Activated CD8-positive, alpha-beta memory T cell treated with anti-CD3 and anti-CD28 coated beads for 48 hours (primary cell): Measurements from ENCODE around the gene COLEC11.

ENCODE experiments used
- DNase-seq, 3 experiments: peaks; one replicate each; pipeline ENCODE4 v3.0.0-alpha.2; 2020; ENCODE audit warnings: low read depth in 2 of 3, low spot score in 2 of 3

COLEC11 gene

DNA sequence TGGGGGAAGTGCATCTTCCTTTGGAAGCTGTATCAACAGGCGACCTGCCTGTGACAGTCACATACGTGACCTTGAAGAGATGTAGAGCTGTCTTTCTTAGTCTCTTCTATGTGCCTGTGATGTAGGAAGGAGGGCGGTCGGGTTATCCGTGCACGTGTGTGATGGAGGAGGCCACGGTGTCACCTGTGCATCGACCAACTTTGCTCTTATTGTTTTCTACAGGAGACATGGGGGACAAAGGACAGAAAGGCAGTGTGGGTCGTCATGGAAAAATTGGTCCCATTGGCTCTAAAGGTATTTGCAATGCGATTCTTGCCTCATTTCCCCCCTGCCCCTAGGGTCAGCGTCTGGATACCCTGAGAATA is 42.4 kb downstream of the COLEC11 start:
- DNase-seq, result no peak

DNA sequence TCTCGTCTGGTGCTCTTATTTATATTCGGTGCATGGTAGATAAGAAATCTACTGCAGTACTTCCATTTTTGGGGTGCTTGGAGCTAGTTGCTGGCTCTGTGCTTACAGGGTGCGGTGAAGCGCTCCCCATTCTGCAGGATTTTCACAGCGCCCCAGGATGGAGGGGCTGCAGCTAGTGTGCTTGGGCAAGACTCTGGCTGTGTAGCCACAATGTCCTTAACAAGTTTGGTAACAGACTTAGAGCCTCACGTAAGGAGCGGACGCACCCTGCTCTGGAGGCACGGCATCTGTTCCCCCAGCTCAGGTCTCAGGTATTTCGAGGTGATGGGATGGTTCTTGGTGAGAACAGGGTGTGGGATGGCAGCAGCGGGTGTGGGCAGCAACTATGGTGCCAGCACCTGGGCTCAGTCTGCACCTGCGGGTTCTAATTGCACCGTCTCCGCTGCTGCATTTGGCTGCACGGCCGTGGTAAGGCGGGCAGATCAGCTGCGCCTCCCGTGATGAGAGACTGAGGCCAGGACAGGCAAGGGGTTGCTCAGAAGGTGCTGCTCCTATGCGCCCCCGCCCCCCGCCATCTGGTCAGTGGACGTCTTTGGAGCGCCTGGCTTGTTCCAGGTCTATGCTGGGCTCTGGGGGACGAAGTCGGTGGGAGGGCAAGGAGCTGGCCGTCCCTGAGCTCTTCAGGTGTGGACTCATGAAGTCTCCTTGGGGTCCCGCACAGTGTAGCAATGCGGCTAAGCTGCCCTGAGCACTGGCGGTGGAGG is 43.0 kb downstream of the COLEC11 start:
- no peak for DNase-seq

DNA sequence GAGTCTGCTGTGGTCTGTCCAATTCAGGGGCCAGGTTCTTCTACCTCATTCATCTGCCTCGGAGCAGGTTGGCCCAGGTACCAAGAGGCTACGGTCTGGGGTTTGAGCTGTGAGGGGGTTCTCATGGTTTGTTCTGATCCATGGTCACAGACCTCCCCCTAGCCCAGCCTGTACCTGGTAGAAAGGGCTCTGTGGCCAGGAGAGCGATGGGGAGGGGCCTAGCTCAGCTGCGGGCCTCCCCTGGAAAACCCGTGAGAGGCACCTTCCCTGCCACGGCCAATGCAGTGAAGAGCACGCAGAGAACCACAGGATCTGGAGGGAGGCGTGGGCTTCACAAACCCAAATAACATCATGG is 43.5 kb downstream of the COLEC11 start:
- no peak for DNase-seq

DNA sequence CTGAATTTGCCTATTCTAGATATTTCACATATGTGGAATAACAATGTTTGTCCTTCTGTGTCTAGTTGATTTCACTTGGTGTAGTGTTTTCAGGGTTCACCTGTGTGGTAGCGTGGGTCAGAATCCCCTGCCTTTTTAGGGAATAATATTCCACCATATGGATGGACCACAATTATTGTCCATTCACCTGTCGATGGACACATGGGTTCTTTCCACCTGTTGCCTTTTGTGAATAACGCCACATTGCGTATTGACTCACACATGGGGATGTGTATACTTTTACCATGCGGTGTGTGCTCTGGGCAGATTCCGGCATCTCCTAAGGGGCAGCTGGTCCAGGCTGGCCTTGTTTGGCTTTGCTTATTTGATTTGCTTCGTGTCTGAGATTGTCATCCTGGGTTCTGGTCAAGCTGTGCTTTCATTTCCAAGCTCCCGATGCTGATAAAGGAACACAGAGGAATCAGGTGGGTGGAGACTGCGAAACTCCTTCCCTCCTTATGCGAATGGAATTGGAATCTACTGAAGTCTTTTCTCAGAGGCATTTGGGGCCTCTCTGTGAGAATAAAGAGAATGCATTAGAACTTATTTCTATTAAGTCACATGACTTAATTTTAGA is 44.2 kb downstream of the COLEC11 start:
- no peak for DNase-seq

GRCh38 chr2:3639653-3640052 is 44.7 kb downstream of the COLEC11 start:
- DNase-seq, result no peak

DNA sequence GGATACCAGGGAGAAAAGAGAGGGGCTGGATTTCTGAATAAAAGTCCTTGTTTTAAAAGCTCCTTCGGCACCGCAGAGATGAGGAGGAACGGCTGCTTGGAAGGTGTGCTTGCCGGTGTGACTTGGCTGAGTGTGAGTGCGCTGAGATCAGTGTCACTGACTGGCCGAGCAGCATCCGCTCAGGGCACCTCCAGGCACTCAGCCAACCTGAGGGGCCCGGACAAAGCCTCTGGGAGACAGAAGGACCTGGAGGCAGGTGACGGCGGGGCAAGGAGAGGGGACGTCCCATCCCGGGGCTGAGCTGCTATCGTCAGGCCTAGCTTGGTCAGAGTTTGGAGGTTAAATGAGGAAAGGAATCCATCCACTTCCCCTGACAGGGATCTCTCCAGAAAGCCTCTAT is 46.3 kb downstream of the COLEC11 start:
- DNase-seq, result no peak

DNA sequence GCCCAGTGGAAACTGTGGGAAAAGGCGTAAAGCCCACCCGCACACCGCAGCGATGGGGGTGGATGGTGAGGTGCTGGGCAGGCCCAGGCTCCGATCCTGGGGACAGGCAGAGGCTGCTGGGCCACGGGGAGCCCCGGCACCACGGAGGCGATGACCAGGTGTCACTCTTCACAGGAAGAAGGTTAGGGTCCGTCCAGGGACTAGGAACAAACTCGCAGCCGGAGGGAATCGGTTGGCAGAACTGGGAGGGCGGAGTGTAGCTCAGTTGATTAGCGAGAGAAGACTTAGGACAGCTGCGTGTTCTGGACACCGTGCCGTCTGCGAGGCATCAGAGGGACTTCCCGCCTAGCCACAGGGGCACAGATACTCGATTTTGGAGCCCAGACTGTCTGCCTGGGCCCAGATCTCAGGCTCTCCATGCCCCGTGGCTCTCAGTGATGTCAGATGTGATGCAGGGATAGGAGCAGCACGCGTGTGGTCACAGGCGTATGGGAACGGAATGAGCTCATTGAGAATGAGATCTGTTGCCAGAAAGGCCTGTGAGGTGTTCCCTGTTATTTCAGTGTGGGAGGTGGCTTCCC is 47.0 kb downstream of the COLEC11 start:
- no peak for DNase-seq

- DNase-seq, result no peak
These were observed 47.8 kb downstream of the COLEC11 start for GRCh38 chr2:3642521-3643215.

DNA sequence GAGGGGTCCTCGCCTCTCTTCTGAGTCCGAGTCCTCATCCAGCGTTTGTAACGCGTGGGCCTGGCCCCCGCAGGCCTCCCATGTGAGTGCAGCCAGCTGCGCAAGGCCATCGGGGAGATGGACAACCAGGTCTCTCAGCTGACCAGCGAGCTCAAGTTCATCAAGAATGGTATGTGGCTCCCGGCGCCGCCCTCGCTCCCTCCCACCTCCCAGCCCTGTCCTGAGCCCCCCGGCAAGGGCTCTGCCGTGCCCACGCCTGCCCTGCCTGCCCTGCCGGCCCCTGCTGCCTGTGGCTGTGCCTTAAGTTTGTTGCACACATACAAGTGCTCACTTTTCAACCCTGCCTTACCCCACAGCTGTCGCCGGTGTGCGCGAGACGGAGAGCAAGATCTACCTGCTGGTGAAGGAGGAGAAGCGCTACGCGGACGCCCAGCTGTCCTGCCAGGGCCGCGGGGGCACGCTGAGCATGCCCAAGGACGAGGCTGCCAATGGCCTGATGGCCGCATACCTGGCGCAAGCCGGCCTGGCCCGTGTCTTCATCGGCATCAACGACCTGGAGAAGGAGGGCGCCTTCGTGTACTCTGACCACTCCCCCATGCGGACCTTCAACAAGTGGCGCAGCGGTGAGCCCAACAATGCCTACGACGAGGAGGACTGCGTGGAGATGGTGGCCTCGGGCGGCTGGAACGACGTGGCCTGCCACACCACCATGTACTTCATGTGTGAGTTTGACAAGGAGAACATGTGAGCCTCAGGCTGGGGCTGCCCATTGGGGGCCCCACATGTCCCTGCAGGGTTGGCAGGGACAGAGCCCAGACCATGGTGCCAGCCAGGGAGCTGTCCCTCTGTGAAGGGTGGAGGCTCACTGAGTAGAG is 48.7 kb downstream of the COLEC11 start:
- no peak for DNase-seq

- no peak for DNase-seq
These were observed 49.3 kb downstream of the COLEC11 start for GRCh38 chr2:3644246-3644525.

DNA sequence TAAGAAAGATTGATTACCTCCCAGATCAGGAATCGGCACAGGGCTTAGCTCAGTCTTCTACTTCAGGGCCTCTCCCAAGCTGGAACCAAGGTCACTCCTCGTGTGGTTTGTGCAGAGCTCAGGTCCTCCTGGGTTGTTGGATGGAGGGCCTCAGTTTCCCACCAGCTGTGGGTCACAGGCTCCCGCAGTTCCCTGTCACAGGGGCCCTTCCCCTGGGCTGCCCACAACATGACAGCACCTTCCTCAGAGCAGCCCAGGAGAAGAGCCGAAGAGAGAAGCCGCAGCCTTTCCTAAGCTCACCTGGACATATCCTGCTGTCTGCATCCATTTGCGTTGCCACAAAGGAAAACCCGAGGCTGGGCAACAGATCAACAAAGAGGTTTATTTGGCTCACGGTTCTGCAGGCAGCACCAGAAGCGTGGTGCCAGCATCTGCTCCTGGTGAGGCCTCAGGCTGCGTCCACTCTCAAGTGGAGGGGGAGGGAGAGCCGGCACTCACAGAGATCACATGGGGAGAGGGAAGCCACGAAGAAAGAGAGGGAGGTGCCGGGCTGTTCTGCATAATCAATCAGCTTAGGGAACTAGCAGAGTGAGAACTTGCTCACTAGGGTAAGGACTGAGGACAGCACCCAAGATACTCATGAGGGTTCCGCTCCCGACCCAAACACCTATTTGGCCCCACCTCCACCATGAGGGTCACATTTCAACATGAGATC is 50.1 kb downstream of the COLEC11 start:
- DNase-seq, result no peak

DNA sequence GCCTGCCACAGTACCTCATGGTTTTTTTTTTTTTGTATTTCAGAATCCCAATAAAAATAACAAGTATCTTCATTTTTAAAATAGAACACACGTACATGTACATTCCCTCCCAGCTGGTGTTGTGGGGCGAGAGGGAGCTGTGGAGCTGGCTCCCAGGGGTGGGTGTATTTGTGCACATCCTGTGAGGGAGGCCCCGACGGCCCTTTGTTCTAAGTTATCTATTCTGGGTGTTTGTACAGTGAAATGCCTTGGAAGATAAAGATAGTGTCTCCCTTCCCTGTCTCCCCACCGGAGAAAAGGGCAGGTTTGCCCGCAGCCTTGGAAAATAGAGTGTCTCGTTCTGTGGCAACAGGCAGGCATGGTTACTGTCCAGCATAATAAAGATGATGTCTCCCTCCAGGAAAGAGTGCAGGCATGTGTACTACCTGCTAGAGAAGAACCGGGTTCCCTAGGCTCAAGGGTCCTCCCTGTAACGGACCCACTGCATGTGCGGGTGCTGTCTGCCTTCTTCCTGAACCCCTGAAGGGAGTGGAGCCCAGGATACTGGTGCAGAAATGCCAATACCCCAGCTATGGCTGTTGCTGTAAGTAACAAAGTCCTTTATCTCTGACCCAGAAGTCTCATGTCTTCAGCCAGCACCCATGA is 51.0 kb downstream of the COLEC11 start:
- DNase-seq, result no peak

DNA sequence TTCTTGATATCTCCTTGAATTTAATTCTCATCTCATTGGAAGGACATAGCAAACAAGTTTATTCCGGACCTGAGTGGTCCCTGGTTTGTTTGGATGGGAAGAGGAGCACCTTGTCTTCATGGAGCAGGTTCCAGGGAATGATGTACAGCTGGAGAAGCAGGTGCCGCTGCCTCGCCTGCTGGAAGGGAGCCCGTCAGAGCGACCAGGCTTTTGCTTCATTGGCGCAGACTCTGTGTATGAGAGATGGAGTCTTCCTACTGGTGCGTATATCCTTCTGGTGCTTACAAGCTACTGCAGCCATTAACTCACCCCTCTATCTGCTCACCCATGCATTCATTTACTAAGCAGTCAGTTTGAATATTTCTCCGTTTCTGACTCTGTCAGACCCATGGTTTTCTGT is 51.5 kb downstream of the COLEC11 start:
- no peak for DNase-seq

DNA sequence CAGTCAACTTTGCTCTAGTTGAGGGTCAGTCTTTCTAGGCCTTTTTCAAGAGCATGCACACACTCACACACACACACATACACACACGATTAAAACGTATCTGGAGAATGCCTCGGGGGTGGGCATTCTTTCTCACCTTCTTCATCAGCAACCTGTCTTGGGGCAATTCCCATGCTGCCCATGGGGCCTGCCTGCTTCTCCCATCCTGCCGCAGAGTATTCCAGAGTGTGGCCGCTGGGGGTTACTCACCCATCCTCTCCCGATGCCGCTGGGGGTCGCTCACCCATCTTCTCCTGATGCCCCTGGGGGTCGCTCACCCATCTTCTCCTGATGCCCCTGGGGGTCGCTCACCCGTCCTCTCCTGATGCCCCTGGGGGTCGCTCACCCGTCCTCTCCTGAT is 52.3 kb downstream of the COLEC11 start:
- no peak for DNase-seq

DNA sequence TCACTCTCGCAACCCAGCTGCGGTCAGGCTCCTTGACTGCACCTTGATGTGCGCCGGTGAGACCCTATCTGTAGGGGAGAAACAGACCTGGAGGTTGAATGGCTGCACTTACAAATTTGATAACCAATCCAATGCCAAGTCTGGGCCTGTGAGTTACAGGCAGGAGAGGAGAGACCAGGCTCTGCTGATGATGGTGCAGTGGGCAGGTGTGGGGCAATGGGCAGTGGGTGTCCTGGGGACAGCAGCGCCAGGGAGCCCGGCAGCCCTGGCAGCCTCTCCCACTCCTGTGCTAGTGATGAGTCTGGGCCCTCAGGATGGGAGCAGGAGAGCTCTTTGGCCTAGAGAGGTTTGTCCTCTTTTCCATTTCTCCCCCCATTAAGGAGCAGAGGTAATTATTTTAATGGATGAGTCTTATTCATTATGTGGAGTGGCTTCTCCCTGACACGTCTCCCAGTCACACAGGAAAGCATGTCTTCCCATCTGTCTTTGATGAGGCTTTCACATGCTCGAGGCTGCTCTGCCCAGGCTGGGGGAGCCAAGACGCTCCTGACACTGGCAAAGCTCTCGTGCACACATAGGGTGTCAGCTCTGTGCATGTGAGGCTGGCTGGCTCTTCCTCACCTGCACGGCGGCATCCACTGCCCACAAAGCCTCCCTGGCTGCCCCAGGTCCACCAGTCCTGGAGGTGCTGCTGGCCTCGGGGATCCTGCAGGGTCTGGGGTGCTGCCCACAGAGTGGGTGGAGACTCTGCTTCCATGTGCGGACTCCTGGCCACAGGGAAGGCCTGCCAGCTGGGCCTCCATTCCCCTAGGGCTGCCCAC is 53.1 kb downstream of the COLEC11 start:
- DNase-seq, result no peak

- no peak for DNase-seq
These were observed 53.8 kb downstream of the COLEC11 start for GRCh38 chr2:3648652-3649177.

- no peak for DNase-seq
These were observed 54.7 kb downstream of the COLEC11 start for GRCh38 chr2:3649581-3649980.

DNA sequence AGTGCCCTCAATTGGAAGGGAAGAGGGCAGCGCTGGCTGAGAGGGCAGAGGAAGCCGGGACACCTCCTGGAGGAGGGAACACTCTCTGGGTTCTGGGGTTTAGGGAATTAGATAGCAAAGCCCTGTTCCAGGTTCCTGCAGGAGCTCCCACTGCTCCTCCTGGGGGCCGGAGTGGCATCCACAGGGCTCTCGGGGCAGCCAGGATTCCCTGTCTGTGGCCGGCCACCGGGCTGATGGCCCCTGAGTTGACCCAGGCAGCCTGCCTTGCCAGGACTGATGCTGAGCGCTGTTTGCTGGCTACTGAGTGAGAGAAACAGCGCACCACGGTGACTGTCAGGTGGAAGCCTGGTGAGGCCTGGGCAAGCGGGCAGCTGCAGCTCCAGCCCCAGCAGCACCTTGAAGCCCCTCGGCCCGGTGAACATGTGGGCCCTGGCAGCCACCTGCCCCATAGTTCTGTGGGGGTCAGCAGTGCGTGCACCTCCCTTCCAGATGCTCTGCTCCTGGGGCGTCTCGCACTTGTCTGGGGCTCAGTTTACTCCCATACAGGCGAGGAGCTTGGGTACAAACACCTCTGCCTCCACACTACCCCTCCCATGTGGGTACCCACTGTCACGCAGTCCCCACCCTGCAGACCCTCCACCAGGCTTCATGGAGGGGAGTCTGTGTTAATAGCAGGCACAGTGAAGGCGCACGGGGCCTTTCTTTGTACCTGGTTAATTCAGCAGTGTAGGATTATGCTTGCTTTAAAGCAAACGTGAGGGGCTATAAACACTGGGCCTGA is 55.4 kb downstream of the COLEC11 start:
- DNase-seq, result no peak
